Stimulated activated CD4-positive, alpha-beta T cell treated with anti-CD3 and anti-CD28 coated beads, TNF-alpha, amount 100 ng/mL, for 4 hours (primary cell): ENCODE measurements around the gene METRN.

Experiments
- DNase-seq, 3 experiments: peaks; one replicate each; pipeline ENCODE4 v3.0.0-alpha.2; 2020; ENCODE audit warnings: low read depth in 3 of 3

METRN gene

GRCh38 chr16:723695-724094 lies 8.8 kb downstream of the METRN start:
- DNase-seq = no peak

DNA sequence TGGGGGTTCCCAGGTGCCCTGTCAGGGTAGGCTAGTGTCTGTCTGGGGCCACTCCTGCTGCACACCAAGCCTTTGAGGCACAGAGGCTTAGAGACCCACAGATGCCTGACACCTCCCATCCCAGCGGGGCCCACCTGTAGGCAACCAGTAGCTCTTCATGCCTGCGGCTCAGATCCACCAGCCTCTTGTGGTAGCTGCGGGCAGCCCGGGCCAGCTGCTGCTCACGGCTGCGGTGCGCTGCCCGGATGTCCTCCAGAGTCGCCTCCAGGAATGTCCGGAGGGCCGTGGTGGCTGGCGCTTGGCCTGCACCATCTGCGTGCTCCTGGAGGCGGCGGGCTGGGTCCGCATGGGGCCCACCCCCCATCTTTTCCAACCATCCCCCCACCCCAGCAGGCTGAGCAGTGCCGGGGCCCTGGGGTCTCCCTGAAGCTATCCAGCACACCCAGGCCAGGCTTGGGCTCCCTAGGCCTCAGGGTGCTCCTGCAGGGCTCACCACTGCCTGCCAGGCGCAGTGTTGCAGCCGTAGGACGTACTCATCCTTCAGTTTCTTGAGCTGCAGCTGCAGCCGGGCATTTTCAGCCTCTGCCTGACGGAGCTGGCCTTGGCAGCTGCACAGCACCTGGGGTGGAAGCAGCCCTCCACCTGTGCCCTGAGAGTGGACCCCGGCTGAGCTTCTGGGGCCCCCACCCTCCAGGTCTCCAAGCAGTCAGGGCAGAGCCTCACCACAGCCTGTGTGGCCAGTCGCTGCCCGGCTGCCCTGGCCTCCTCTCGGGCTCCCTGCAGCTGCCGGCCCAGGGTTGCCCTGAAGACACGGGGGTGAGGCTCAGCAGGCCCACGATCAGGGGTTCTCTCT lies 9.5 kb downstream of the METRN start:
- DNase-seq = no peak

- DNase-seq = no peak
Observed at GRCh38 chr16:725041-725376, 10.1 kb downstream of the METRN start.

DNA sequence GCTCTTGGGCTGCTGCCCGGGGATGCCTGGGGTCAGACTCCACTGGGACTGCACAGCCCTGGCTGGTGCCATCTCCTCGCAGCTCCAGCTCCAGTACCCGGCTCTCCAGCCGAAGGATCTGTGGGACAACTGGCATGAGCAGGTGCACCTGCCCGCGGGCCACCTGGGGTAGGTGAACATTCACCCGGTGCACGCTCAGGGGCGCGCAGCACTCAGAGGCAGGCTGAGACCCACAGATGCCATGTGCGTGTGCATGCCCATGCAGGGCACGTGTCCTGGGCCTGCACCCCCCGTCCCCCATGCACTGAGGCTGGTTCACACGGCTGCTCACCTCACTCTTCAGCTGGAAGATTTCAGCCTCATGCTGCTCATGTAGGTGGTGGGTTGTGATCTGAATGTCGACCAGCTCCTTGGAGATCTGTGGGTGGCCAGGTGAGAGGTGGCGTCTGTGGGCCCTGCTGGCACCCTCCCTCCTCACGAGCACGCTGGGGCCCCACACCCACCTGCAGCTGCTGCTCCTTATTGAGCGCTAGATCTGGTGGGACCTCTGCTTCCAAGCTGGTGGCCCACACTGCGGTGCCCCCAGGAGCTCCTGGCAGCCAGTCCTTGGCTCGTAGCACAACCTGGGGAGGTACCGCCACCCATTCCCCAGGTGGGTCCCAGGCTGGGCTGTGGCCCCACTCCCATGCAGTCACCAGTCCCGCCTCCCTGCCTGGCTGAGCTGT lies 10.7 kb downstream of the METRN start:
- no peak for DNase-seq

DNA sequence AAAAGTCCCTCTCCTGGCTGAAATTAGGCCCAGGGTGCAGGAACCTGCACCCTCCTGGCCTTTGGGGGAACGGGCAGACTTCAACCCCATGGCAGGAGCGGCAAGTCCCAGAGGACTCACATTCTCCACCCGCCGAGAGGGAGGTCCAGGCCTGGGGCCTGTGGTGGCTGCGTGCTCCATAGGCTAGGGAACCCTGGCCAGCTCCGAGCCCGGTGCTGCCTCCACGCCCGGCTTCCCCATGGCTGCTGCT lies 11.2 kb downstream of the METRN start:
- DNase-seq = no peak

DNA sequence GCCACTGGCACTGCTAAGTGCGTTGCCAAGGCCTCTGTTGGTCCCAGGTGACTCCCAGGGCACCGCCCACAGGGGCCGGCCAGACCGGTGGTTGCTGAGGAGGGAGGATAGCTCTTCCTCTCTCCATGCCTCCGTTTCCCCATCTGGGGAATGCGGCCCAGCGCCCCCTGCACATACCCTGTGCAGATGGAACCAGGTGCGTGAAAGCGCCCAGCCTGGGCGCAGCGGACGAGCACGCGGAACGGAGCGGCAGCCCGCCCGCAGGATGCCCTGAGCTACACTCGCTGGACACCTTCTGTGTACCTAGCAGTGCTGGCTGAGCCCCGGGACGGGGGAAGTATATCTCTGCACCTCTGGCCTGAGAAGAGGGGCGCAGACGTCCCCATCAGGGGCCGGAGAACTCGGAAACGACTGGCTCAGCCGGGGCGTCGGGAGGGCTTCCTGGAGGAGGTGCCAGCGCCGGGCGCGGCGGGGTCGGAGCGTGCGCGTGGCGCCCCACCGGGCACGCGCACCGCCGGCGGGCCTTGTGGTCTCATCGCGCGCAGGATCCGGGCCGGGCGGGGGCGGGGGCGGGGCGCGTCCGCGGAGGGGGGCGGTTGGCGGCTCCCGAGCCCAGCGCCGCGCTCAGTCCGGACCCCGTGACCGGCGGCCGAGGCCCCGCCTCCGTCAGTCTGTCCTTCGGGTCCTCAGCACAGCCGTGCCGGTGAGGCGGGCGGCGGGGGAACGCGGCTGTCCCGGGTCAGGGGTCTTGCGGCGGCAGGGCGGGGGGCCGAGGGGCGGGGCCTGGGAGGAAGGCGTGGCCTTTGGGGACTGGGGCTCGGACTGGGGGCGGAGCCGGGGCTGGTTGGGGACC lies 11.7 kb downstream of the METRN start, which contains the start of the genes CCDC78 and HAGHL:
TSS of gene CCDC78 (minus strand) at position 6 of the 853 bp plus-strand sequence. CDS start 76 bp downstream, outside the sequence.
TSS of gene HAGHL (plus strand) at position 669 of the 853 bp plus-strand sequence. CDS start 404 bp downstream, outside the sequence.
- DNase-seq = peak in 1 of 3 experiments; percentile 42

GRCh38 chr16:727291-727977 lies 12.5 kb downstream of the METRN start:
- DNase-seq = no peak

DNA sequence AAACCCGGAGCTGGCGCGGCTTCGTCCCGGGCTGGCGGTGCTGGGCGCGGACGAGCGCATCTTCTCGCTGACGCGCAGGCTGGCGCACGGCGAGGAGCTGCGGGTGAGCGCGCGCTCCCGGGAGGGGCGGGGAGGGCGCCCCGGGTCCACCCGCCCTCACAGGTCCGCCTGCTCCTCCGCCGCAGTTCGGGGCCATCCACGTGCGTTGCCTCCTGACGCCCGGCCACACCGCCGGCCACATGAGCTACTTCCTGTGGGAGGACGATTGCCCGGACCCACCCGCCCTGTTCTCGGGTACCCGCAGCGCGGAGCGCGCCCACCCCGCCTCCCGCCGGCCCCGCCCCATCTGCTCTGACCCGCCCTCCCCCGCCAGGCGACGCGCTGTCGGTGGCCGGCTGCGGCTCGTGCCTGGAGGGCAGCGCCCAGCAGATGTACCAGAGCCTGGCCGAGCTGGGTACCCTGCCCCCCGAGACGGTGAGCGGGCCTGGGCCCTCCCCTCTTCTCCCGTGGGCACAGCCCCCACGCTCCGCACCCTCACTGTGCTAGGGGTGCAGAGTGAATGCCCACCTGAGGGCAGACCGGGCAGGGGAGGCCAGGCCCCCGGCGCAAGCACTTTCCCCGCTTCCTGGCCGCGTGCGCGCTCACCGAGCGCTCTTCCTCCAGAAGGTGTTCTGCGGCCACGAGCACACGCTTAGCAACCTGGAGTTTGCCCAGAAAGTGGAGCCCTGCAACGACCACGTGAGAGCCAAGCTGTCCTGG lies 13.4 kb downstream of the METRN start:
- peak in 1 of 3 experiments; percentile 44 for DNase-seq

GRCh38 chr16:728890-729744 lies 14.2 kb downstream of the METRN start:
- no peak for DNase-seq

DNA sequence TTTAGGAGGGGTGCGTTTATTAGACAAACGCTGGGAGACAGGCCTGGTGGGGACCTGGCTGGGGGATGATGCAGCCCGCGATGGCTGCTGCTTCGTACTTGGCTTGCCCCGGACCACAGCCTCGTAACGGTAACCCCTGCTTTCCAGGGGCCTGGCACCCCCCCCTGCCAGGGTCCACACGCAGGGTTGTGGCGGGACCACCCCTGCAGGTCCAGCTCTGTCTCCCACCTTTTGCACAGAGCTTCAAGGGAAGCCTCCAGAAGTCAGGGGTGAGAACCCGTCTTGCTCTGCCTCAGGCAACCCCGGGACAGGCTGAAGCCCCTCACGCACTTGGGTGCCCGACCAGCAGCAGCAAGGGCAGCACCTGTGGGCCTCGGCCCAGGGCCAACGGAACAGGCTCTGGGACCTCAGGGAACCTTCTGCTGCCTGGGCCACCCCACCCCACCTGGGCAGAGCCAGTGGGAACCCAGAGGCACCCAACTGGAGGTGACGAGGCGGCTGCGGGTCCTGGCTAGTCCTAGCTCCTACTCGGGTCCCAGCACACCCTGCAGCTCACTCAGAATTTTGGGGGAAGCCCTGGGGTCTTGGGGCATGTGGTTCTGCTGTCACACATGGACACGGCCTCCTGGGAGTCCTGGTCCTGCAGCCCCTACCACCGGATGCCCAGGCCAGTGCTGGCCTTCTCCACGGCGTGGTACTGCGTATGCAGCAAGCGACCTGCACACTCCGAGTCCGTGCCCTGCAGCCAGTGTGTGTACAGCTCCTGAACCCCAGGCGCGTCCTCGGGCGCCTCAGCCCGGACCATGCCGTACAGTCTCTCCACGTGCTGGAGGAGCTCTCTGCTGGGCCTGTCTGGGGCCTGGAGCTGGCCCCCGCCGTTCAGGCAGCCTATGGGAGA lies 15.1 kb downstream of the METRN start:
- DNase-seq = no peak

- no peak for DNase-seq
Observed at GRCh38 chr16:730666-731509, 16.0 kb downstream of the METRN start.

- no peak for DNase-seq
Observed at GRCh38 chr16:732332-732731, 17.4 kb downstream of the METRN start.

DNA sequence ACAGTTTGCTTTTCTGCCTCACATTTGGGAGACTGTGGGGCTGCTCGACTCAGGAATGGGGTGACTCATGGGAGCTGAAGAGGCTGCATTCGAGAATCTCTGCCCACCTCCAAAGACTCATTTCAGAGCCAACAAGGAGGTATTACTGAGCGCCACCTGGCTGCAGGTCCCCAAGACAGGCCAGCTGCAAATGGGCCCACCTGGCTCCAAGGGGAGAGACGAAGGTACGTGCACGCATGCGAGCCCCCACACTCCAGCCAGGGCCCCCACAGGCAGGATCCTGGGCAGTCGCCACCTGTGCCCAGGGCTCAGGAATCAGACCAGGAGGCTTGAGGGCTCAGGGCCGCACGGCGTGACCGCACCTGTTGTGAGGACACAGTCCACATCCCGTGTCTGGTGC lies 18.0 kb downstream of the METRN start:
- no peak for DNase-seq

DNA sequence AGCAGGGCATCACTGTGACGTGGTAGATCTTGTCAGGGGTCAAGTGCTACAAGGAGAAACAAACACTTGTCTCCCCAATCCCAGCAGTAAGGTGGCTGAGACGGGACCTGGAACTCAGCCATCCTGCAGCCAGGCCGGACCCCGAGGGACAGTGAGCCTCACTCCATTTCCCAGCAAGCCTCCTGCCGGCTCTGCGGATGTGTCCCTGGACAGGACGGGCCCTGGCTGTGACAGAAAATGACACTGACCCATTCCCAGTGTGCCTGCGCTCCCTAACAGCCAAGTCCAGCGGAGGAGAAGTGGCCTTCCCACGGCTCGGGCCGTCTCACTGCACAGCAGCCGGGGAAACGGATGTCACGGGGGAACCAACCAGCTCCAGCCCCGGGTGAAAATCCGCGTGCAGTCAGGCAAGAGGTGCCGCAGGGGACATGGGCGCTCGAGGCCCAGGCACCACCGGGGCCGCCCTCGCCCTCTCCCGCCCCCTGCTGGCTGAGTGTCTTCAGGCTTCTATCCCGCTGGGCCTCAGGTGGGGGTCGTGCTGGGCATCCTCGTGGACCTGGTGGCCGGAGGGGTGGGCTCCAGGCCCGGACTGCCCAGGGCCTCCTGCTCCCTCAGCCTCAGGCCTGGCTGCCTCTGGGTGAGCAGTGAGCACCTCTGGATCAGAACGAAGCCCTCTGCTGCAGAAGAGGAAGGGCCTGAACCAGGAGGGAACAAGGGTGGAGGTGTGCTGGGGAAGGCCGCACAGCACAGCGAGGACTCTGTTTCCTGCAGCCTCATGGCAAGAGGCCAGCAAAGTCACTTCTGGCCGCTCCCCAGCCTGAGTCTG lies 18.7 kb downstream of the METRN start:
- DNase-seq = no peak

DNA sequence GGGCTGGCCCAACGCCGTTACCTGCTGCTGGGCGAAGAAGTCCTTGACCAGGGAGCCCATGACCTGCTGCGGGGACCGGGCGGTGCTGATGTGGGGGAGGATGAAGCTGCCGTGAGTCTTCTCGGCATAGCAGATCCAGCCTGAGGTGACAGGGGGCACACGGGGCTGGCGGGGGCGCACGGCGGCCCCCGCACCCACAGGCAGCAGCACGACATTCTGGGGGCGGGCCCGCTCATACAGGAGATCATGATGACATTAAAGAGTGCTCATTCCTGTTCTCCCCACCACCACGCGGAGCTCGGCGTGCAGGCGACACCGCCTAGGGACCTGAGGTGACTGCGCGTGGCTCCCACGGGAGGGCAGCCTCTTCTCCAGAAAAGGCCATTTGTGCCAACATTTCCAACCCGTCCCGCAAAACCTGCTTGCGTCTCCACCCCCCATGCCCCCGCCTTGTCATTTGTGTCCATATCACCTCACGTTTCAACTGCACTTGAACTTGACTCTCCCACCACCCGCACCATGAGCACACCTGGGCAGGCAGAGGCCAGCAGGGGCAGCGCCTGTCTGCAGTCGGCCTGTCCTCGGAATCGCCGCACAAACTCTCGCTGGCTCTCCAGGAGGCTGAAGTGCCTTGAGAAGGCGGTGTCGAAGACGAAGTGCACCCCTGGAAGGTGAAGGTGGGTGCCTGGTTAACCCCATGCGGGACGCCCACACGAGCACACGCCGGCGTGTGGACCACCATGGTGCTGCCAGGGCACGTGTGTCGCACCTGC lies 19.5 kb downstream of the METRN start:
- DNase-seq = no peak
